Chondrocyte (in vitro differentiated cells): Measurements from ENCODE around the gene C7. TPM values are rescaled to one million over a fixed set of nuclear protein-coding genes. Genes with fewer than 3 reads are reported as not detected.
A peak's percentile ranks its signal among the peaks of the same experiment; 100 is the strongest.

Source experiments
- DNase-seq: peaks from one replicate; pipeline ENCODE4 v3.0.0; 2021; ENCODE audit warnings: mixed read lengths, low spot score
- H3K27ac Mint-ChIP-seq: one replicate; pipeline ENCODE4 v1.8.0; 2021; ENCODE audit warnings: mild to moderate bottlenecking, moderate library complexity, mixed read lengths; ENCODE audit not compliant: unreplicated experiment
- H3K27me3 Mint-ChIP-seq: 2 replicates; pipeline ENCODE4 v1.8.0; 2021; ENCODE audit warnings: low read depth, mixed read lengths
- H3K36me3 Mint-ChIP-seq: 2 replicates; pipeline ENCODE4 v1.8.0; 2021; ENCODE audit warnings: low read depth, mixed read lengths
- H3K4me1 Mint-ChIP-seq: 2 replicates; pipeline ENCODE4 v1.8.0; 2021; ENCODE audit warnings: low read depth, mild to moderate bottlenecking, mixed read lengths
- H3K4me3 Mint-ChIP-seq: one replicate; pipeline ENCODE4 v1.8.0; 2021; ENCODE audit warnings: mild to moderate bottlenecking, moderate library complexity, mixed read lengths; ENCODE audit not compliant: unreplicated experiment
- H3K9me3 Mint-ChIP-seq: 2 replicates; pipeline ENCODE4 v1.8.0; 2021; ENCODE audit warnings: low read depth, mixed read lengths
- CTCF ChIP-seq: fragments of 200-600 bp; sonication (generic); IDR thresholded peaks from 2 replicates; pipeline ENCODE4 v1.5.0; 2021; ENCODE audit warnings: antibody characterized with exemption, mild to moderate bottlenecking, moderate library complexity
- total RNA-seq: library from RNA; stranded (reverse); gene quantifications from 3 replicates; pipeline ENCODE4 v1.2.1, GENCODE V29; 2021

Gene C7
- total RNA-seq, 1 donor from 2014 or later, result not detected

- Mint-ChIP-seq H3K36me3 (no peaks in the 10 kb centered on the region), H3K4me3 (no peak overlapping the region), H3K4me1 (no peaks in the 10 kb centered on the region), H3K27me3 (peaks cover 22% of the 10 kb centered on the region), H3K27ac (no peak overlapping the region), H3K9me3 (no peaks in the 10 kb centered on the region)
- peak; percentile 81 for TF ChIP-seq CTCF
- no peak for DNase-seq
Measured at GRCh38 chr5:40904205-40904993, 4.9 kb upstream of the C7 start.

GRCh38 chr5:40904994-40905306 is 4.3 kb upstream of the C7 start:
- peak; percentile 38 for TF ChIP-seq CTCF
- Mint-ChIP-seq H3K36me3 (no peaks in the 10 kb centered on the region), H3K4me1 (no peaks in the 10 kb centered on the region), H3K27ac (no peak overlapping the region), H3K27me3 (peaks cover 27% of the 10 kb centered on the region), H3K4me3 (no peak overlapping the region), H3K9me3 (no peaks in the 10 kb centered on the region)
- no peak for DNase-seq

- DNase-seq, result no peak
- no peak for TF ChIP-seq CTCF
- no peak overlapping the region for H3K27ac Mint-ChIP-seq
Measured at GRCh38 chr5:40906351-40906751, 2.9 kb upstream of the C7 start.

GRCh38 chr5:40909723-40910122 is 426 bp downstream of the C7 start:
- Mint-ChIP-seq H3K9me3 (no peaks in the 10 kb centered on the region), H3K4me1 (no peaks in the 10 kb centered on the region), H3K36me3 (no peaks in the 10 kb centered on the region), H3K27ac (no peak overlapping the region), H3K4me3 (no peak overlapping the region), H3K27me3 (peaks cover 36% of the 10 kb centered on the region)
- no peak for TF ChIP-seq CTCF
- DNase-seq, result no peak

More at GRCh38 chr5:40906351-40906751, 2.9 kb upstream of the C7 start:
- Mint-ChIP-seq H3K9me3 (no peaks in the 10 kb centered on the region), H3K4me3 (no peak overlapping the region), H3K4me1 (no peaks in the 10 kb centered on the region), H3K27me3 (peaks cover 29% of the 10 kb centered on the region), H3K36me3 (no peaks in the 10 kb centered on the region)

GRCh38 chr5:40911266-40911665 is 2.0 kb downstream of the C7 start:
- no peaks in the 10 kb centered on the region for H3K36me3 Mint-ChIP-seq
- H3K4me1 Mint-ChIP-seq, result no peaks in the 10 kb centered on the region
- no peak for DNase-seq
- TF ChIP-seq CTCF, result no peak
- no peak overlapping the region for H3K27ac Mint-ChIP-seq
- no peaks in the 10 kb centered on the region for H3K9me3 Mint-ChIP-seq
- peaks cover 31% of the 10 kb centered on the region for H3K27me3 Mint-ChIP-seq
- H3K4me3 Mint-ChIP-seq, result no peak overlapping the region
